Lower leg skin (tissue), 4 donors: Measurements from ENCODE around the gene CCDC150. TPM values are rescaled to one million over a fixed set of nuclear protein-coding genes. Genes with fewer than 3 reads are reported as not detected.

Source experiments
- DNase-seq, 2 donors: peaks; one replicate each; pipeline ENCODE4 v3.0.0-alpha.2; 2019; ENCODE audit warnings: low spot score in 2 of 2
- H3K4me3 ChIP-seq: fragments of 200-600 bp; sonication (generic); 2 replicates; pipeline ENCODE4 v1.5.1; 2017; ENCODE audit warnings: mild to moderate bottlenecking, low read depth; ENCODE audit not compliant: poor library complexity, severe bottlenecking
- CTCF ChIP-seq, 3 donors: fragments of 450-650 bp; IDR thresholded peaks; one replicate each; pipeline ENCODE4 v1.5.1; 2016; ENCODE audit warnings: antibody characterized with exemption in 3 of 3, mild to moderate bottlenecking in 3 of 3, moderate library complexity in 2 of 3
- POLR2A ChIP-seq, 2 donors: fragments of 450-650 bp; IDR thresholded peaks; one replicate each; pipeline ENCODE4 v1.6.1; 2016 to 2017; ENCODE audit warnings: antibody characterized with exemption in 2 of 2, mild to moderate bottlenecking in 1 of 2, moderate library complexity in 1 of 2
- WGBS, 2 donors: methylation state at CpG; one replicate each; pipeline ENCODE4 v1.1.5; 2018; 5-methylcytosine and 5-hydroxymethylcytosine counted together
- intact Hi-C: fragments of 100-400 bp; cut with DNase I; formaldehyde crosslinking; loops from one replicate; pipeline ENCODE4 v1.15.0; 2023; ENCODE audit warnings: low total_unique reads
- total RNA-seq, 4 donors: library from RNA; depleted of rRNA; stranded (reverse); fragments of >200 nt; gene quantifications; one replicate each; pipeline ENCODE4 v1.1.0, GENCODE V29; 2016

The CCDC150 gene
- total RNA-seq, 4 donors from 2014 or later, result 0.22 to 3.4 (median 1.3) TPM

GRCh38 chr2:196592911-196593881 lies 46.3 kb upstream of the CCDC150 start, which contains the start of gene HECW2:
Gene HECW2, minus strand, starts transcription at chr2:196593554.
- 0 to 3% methylated on average over 32 to 62 of the region's 125 CpGs for WGBS, 2 donors

GRCh38 chr2:196594158-196594557 lies 45.4 kb upstream of the CCDC150 start:
- H3K4me3 ChIP-seq, result no peak overlapping the region
- TF ChIP-seq CTCF (IDR thresholded peaks at IDR 0.05) (no peak), POLR2A (IDR thresholded peaks at IDR 0.05) (no peak)

More at GRCh38 chr2:196592911-196593881, 46.3 kb upstream of the CCDC150 start, which contains the start of gene HECW2:
- intact Hi-C loops, result no loop called here
- DNase-seq, result peak in 1 of 2 donors; percentile 90
- no peak for TF ChIP-seq CTCF (IDR thresholded peaks at IDR 0.05)
- TF ChIP-seq POLR2A (IDR thresholded peaks at IDR 0.05), result no peak
- H3K4me3 ChIP-seq, result peak within 1 kb of the TSS; percentile 44

GRCh38 chr2:196597531-196597930 lies 42.0 kb upstream of the CCDC150 start:
- no peak for DNase-seq
- H3K4me3 ChIP-seq, result no peak overlapping the region
- WGBS, 2 donors, result 94 to 95% methylated on average over 6 of the region's 6 CpGs
- no peak for TF ChIP-seq POLR2A (IDR thresholded peaks at IDR 0.05)
- no peak for TF ChIP-seq CTCF (IDR thresholded peaks at IDR 0.05)
- intact Hi-C loops, result no loop called here

More at GRCh38 chr2:196594158-196594557, 45.4 kb upstream of the CCDC150 start:
- 65 to 66% methylated on average over 6 of the region's 6 CpGs for WGBS, 2 donors
- DNase-seq, result no peak
- intact Hi-C loops, result no loop called here

GRCh38 chr2:196598412-196598811 lies 41.1 kb upstream of the CCDC150 start:
- H3K4me3 ChIP-seq, result no peak overlapping the region
- no peak for DNase-seq
- TF ChIP-seq CTCF (IDR thresholded peaks at IDR 0.05) (no peak), POLR2A (IDR thresholded peaks at IDR 0.05) (no peak)
- 81 to 88% methylated on average over 5 of the region's 5 CpGs for WGBS, 2 donors
- intact Hi-C loops, result no loop called here

GRCh38 chr2:196598846-196599245 lies 40.7 kb upstream of the CCDC150 start:
- intact Hi-C loops, result no loop called here
- no peak for TF ChIP-seq CTCF (IDR thresholded peaks at IDR 0.05)
- no peak for TF ChIP-seq POLR2A (IDR thresholded peaks at IDR 0.05)
- DNase-seq, result no peak
- H3K4me3 ChIP-seq, result no peak overlapping the region
